ENCODE measurements around the gene NR2F1.
"Not testable (repeated sequence)": the region's sequence is repeated elsewhere in the genome, so short reads cannot be mapped to it uniquely, and the experiment has no call there.

NR2F1 gene

DNA sequence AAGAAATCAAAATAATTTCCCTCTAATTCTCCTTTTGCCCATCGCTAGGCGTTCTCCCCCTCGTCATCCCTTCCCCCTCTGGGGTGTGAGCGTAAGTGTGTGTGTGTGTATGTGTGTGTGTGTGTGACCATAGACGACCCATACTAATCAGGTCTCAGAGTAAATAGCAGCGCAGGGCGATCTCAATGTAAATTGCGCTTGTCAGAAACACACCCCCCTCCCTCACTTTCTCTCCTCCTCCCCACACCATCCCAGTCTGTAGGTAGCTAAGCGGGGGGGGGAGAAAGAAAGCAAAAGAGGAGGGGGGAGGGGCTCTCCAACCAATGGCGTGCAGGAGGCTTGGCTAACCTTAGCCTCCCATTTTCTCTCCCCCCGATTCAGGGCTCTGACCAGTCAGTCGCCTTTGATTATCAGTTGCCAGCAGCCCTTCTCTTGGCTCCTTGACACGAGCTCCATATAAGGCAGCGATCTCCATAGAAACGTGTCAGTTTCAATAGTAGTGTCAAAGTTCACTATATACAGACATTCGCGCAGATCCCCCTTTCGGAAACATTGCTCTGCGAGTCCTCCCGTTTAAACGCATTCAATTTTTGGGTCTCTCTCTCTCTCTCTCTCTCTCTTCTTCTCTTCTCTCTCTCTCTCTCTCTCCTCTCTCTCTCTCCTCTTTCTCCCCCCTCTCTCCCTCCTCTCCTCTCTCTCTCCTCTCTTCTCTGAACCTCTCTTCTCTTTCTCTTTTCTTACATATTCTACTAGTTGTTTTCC lies at the start of gene NR2F1:
TSS of gene NR2F1 (plus strand) at position 546 of the 762 bp plus-strand sequence. CDS start 1,802 bp downstream, outside the sequence.
- peak; percentile 77 to 89 for DNase-seq

DNA sequence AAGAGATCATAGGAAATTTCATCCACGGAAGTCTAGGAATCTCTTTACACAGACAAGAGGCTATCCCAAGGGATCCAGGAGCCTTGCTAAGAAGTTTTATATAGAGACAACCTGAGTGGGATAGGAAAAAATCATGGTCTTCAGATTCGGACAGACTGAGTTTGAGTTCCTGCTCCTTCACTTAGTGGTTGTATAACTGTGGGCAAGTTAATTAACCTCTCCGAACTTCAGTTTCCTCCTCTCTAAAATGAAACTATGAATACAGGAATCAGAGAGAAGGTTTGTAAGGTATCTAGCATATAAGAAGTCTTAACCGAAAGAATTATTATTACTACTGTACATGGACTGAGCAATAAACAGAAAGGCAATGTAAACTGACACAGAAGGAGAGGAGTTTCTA lies 37.1 kb upstream of the NR2F1 start:
- DNase-seq: no peak

DNA sequence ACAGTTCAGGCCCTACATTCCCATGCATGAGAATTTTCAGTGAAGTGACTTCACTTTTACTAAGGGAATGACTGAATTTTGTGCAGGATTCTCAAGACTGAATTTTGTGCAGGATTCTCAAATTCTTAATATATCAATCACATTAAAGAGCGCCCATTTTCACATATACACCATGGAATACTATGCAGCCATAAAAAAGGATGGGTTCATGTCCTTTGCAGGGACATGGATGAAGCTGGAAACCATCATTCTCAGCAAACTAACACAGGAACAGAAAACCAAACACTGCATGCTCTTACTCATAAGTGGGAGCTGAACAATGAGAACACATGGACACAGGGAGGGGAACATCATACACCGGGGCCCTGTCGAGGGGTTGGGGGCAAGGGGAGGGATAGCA lies 33.4 kb upstream of the NR2F1 start:
- DNase-seq: not testable (repeated sequence)

DNA sequence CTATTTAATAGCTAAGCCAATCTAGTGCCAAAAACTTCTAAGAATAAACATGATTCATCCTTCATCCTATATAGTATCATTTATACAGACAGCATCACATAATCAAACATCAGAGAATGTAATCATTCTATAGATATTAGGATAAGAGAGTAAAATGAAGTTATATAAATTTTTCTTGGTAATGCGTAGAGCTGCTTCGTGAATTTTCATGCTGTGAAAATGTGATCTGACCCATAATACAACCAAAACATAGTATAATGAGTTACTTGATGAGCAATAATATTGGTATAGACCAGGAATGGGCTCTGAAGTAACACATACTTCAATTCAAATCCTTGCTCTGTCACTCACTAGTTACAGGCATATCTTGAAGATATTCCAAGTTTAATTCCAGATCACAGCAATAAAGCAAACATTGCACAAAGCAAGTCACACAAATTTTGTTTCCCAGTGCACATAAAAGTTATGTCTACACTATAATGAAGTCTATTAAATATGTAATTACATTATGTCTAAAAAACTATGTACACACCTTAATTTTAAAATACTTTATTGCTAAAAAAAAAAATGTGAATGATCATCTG lies 25.9 kb upstream of the NR2F1 start:
- no peak for DNase-seq

DNA sequence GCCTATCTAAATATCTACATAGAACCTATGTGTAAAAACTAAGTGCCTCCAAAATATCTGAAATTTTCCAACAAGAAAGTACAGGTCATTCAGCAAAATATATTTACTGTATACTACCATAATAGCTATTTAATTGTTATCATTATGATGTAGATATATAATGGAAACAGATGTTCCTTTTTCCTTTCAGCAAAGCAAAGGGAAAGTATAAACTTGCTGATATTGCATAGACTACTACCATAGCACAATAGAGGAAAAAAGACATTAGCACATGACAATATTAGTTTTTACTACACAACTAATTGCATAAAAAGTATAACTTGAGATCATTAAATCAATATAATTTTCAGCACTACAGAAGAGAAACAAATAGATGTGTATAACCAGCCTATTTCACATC lies 16.9 kb upstream of the NR2F1 start:
- no peak for DNase-seq

DNA sequence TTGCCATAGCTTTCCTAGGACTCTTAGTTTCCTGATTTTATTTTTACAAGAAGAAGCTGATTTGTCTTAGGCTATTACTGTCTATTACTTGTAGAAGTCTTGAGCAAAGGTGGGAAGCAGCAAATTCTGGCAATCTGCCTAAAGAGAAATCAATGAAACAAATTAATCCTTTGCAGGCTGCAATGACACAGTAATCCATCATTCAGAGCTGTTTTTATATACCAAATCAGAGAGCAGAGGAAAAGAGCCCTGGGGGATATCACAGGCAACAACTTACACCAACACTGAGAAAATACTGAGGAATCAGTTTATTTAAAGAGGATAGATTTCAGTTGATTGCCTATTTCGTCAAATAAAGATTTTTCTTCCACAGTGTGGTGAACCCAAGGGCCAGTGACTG lies 15.6 kb upstream of the NR2F1 start:
- DNase-seq: no peak

DNA sequence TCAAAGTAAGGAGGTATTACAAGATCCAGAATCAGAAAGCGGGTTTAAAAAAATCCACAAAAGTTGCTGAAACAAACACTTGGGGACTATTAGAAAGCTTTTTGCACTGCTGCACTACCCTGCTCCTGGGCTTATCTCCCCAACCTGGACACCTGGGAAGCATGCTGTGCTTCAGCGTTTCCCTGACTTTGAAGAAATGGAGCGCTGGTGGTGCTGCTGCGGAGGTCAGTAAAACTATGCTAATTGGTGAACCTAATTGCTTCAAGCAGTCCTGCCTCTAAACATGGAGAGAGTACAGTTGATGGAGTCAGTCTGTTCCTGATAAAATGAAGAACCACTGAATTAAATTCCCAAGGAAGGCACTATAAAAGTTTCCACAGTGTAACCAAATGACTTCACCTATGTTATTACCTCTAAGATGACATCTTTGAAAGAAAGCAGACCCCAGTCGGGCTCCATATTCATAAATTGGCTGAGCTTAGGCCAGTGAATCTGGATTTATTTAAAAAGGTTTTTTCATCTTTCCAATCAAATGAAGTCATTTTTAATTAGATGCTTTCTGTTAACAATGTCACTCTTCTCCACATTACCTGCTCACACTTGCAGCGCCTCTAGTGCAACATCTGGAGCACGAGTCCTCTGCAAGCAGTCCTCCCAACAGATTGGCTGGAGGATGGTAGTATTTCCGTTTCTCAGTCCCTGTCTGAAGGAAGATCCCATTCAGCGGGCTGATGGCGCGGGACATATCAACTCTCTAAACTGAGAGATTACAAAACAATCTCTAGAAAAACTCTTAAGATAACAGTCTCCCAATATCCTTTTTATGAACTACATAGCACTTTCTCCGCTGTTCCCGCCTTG lies 13.5 kb upstream of the NR2F1 start:
- DNase-seq: no peak

DNA sequence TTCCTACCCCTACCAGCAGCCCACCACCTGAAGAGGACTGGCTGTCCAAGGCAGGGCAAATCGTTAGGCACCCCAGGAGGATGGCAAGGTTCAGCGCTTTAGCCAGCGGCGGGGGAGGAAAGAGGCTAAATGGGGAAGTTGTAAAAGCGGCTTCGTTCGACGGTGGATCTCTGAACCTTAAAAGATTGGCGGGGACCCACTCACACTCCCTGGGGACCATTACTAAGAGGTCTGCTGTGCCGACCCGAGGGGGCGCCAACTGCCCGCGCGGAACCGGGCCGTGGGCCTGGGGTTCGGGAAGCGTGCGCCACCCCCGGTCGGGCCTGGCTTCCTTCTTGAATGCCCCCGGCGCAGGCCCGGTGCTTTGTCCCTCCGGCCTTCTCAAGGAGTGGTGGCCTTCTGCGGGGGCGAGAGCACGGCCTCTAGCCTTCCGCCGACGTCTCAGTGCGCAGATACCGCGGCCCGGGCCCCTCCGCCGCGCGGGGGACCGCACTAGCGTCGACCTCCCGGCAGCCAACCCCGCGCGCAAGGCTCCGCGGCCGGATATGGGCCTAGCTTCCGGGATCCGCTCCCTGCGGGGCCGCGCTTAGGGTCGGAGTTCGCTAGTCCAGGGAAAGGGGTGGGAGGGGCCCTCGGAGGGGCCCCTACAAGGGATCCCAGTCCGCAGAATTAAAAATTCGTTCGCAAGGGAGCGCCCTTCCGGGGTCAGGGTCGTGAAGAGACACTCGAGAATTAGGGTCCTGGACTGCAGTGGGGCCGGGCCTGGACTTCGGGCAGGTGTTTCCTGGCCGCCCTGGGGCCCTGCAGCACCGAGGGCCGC lies 12.5 kb upstream of the NR2F1 start:
- no peak for DNase-seq

DNA sequence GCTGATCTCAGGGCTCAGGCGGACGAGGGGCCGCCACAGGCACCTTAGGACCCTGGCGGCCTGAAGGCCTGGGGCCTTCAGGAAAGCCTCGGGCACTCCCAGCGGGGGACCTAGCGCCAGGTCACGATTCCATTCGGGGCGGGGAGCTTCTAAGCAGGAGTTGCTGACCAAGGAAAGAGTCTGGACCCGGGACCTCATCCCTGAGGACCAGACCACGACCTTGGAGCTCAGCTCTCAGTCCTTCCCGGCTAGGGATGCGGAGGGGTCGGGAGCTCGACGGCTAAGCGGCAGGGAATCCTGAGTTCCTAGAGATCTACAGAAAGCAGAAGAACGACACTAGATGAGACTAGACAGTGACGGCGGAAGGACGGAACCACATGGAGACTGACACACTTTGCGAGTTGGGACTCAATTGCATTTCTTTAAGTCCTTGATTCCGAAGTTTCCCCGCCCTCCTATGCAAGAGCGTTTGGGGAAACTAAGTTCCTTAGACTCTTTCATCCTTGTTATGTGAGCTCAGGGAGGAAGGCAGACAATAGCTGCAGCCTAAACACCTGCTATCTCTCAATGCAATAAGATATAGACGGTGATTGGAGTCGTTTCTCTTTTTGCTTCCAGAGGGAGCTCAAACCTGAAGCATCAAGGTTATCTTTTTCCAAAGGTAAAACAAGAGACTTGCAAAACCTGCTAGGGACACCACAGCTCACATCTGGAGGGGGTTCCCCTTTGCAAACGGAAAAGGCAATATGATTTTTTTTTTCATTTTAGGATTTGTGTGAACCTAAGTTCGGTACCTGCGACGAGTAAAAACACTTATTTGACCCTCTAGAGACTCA lies 11.7 kb upstream of the NR2F1 start:
- no peak for DNase-seq

DNA sequence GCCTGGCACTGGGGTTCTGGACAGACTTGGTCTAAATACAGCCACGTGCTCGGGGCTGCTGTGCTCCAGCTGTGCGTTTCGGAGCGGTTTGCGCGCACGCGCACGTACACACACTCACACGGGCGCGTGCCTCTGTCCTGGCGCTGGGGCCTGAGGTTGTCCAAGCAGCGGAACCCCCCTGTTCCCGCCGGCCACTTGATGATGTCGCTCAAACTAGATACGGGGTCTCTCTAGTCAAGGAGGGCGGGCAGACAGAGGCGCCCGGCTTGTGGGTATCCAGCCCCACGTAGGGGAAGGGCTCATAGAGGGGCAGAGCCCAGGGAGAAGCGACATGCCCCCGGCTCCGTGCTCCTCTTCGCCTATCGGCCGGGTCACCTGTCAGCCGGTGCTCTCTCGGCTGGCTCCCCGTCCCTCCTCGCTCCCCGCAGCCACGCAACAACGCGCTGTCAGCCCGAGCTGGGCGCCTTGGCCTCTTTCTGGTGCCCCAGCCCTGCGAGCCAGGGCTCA lies 10.9 kb upstream of the NR2F1 start:
- no peak for DNase-seq

DNA sequence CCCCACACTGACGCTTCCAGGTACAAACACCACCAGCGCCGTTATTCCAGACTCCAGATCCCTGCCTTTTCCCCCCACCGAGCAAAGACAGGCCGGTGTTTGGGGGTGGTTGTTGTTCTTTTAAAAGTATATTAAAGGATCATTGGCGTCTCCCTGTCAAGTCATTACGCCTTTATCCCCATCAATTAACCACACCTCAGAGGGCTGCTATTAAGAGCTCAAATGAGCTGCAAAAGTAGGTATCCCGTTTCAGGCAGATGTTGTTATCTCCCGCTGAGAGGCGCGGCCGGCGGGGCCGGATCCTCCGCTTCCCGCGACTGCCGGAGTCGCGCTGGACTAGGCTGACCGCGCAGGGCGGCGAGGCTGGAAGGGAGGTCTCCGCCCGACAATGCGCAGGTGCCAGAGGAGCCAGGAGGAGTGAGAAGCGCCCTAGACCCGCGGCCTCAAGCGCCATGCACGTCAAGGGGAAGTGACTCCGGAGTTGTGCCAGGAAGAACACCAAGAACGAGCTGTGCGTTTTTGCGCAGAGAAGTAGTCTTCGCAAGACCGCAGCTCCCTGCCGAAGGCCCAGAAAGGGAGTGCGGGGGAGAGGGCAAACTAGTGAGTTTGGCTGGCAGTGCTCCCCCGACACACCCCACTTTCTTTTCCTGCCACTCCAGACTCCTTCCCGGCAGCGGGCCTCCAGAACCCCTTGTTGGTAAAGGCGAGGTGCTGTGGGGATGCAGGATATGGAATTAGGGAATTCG lies 10.2 kb upstream of the NR2F1 start:
- no peak for DNase-seq

DNA sequence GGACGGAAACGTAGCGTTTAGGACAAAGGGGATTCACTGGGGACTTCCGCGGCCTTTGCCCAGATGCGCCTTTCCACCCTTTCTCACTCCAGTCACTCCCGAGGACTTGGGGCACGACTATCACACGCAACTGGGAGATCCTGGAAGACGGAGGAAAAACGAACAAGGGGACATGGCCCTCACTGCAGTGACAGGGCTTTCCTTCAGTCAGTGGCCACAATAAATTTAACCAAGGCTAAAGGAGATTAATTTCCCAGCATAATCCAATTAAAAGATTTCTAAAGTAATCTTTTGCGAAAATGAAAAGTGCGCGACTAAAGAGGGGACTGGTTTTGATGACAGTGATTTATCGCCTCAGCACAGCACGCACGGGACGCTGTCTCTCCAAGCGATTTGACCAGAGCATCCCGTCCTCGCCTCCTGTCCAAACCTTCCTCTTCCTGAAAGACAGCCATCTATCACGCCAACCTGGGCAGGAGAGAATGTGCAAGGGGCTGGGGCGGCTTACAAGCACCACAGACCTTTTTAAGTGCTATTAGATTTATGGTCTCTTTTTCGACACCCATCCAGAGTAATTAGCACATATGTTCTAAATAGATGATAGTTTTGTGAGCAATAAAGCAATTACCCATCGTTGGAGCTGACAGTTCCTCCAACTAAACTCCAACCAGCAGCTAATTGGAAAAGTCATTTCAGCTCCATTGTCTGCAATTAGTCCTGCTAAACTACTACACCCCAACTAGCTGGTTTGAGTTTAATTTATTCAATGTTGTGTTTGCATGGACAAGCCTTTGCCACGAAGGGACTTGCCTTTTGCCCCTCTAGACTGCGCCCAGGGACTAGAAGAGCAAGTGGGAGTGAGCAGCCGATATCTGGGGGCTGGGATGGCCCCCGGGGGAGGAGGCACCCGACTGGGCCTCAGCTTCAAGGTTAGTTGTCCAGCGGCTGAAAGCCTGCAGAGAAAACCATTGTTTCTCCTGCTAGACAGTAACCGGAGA lies 9.4 kb upstream of the NR2F1 start:
- DNase-seq: no peak

DNA sequence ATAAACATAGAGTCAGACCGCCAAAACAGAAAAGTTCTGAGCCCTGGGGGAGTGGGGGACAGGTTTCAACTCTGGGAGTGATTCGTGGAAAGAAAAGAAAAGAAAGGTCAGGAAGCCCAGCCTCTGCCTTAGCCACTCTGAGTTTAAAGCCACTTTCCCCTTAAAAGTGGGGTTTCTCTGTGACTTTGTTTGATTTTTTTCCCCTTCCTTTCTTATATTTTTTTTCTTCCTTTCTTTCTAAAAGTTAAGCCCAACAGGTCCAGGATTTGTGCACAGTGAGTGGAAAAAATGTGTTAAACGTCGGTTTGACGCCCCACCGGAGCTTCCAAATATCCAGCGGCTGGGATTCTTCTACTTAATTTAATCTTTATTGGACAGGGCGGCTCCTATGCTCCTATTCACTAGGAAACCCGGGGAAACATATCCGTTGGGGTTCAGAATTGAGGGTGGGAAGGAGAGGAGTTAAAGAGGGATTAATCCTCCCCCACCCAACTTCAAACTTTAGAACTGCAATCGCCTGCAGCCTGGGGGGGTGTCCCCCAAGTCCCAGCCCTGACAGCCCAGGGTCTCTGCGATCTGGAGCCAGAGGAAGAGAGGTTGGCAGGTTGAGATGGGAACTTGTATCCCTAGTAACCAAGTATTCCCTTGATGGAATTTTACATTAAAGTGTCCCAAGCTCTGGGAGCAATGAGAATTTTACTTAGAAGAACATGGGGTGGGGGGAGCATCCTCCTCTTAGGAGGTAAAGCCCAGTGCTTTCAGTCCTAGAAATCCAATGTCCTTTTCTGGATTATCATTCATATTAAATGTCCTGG lies 8.3 kb upstream of the NR2F1 start:
- no peak for DNase-seq

DNA sequence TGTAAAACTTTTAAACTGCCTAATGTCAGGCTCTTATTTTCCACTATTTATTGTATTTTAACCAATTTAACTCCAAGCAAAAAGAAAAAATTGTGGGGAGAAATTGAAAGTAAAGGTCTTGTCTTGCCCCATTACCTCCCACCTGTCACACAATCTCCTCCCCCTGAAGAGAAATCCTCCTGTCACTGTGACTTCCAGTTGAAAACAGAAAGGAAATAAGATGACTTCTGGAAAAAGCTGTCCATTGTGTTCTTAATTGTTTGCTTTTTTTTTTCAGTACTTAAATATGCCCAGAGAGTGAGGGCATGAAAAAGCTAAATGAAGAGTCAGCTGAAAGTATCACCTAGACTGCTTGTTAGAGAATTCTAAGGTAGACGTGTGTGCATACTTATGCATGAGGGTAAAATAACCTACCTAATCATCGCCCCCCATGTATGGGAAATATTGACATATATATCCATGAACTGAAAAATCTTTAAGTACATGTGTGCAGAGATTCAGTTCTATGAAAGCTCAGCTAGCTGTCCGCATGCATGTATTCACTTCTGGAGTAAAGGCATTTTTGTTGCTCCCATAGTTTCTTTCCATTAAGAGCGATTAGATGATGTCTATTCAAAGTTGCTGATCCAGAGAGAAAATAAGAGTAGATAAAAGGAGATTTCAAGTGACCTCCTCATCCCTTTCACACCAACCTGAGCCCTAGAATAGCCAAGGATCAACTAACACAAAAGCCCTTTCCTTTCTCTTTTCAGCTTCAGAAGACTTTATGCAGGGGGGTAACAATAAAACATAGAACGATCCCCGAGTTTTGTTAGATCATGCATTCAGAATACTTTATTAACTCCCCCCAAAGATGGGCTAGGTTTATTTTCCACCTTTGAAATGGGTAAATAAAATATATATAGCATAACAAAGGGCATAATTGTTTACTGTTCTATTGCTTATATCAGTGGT lies 7.3 kb upstream of the NR2F1 start:
- DNase-seq: no peak

DNA sequence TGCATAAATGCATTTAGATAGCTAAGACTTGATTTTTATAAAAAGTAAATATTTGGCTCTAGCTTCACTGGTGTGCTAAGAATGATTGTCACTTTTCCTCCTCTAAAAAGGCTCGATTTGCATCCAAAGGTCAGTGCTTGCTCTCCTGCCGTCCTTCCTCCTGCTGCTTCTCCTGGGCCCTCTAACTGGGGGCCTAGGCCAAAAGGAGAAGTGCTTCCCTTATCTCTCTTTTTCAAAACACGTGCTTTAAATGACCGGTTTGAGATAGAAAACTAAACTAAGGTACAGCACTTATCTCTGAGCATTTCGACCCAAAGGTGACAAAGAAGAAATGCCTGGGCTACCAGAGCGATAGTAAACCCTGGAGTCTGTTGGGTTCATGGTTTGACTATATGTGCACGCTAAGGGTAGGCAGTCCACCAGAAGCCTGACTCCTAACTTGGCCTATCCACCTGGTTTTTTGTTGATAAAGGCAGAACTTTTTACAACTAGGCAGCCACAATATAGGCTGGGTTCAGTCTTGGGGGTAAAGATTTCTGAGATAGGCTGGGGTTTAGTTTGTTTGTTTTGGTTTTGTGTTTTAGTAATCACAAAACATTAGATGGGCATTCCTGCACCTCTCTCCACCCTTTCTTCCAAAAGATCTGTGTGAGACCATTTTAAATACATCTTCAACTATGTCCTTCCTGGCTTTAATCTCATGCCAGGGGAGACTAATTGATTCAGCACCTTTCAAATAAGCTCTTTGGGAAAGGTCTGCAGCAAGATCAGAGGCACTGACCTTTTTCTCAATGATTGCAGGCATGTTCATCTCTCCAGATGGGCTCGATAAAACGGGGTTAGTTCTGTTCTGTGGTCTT lies 5.8 kb upstream of the NR2F1 start:
- no peak for DNase-seq

Data from cerebellar nuclear complex (tissue), 1 donor.